ENCODE data around the gene INIP. TPM values are rescaled to one million over a fixed set of nuclear protein-coding genes. Genes with fewer than 3 reads are reported as not detected.

INIP gene
- total RNA-seq, 1 donor from 2014 or later: 15.1 TPM

GRCh38 chr9:112720113-112720780 lies 2.3 kb upstream of the INIP start:
- DNase-seq (ENCODE audit: low read depth): no peak
- TF ChIP-seq CTCF (conservative IDR thresholded peaks at IDR 0.05; ENCODE audit: low read depth, low read length): no peak
- H3K4me3 ChIP-seq (ENCODE audit: low read depth, low read length): no peak overlapping the region

- no peak for TF ChIP-seq CTCF (conservative IDR thresholded peaks at IDR 0.05; ENCODE audit: low read depth, low read length)
- DNase-seq (ENCODE audit: low read depth): no peak
- no peak overlapping the region for H3K4me3 ChIP-seq (ENCODE audit: low read depth, low read length)
Measured at GRCh38 chr9:112719696-112720095, 1.8 kb upstream of the INIP start.

GRCh38 chr9:112719241-112719691 lies 1.3 kb upstream of the INIP start:
- no peak for DNase-seq (ENCODE audit: low read depth)
- no peak for TF ChIP-seq CTCF (conservative IDR thresholded peaks at IDR 0.05; ENCODE audit: low read depth, low read length)
- no peak overlapping the region for H3K4me3 ChIP-seq (ENCODE audit: low read depth, low read length)

- no peak for DNase-seq (ENCODE audit: low read depth)
- TF ChIP-seq CTCF (conservative IDR thresholded peaks at IDR 0.05; ENCODE audit: low read depth, low read length): no peak
- H3K4me3 ChIP-seq (ENCODE audit: low read depth, low read length): no peak overlapping the region
Measured at GRCh38 chr9:112712678-112713077, 5.2 kb downstream of the INIP start.

- H3K4me3 ChIP-seq (ENCODE audit: low read depth, low read length): no peak overlapping the region
- TF ChIP-seq CTCF (conservative IDR thresholded peaks at IDR 0.05; ENCODE audit: low read depth, low read length): peak; percentile 76
- DNase-seq (ENCODE audit: low read depth): no peak
Measured at GRCh38 chr9:112711050-112711689, 6.7 kb downstream of the INIP start.

GRCh38 chr9:112705768-112706427 lies 12.0 kb downstream of the INIP start:
- H3K4me3 ChIP-seq (ENCODE audit: low read depth, low read length): no peak overlapping the region
- peak; percentile 77 for TF ChIP-seq CTCF (conservative IDR thresholded peaks at IDR 0.05; ENCODE audit: low read depth, low read length)
- no peak for DNase-seq (ENCODE audit: low read depth)
